SK-N-MC (cell line): ENCODE results near the gene BBC3.

Experiments used
- EZH2 ChIP-seq: fragments of 200-600 bp; sonication (generic); IDR thresholded peaks from one replicate; pipeline ENCODE4 v1.6.1; 2017; ENCODE audit warnings: antibody characterized with exemption
- POLR2AphosphoS5 ChIP-seq: IDR thresholded peaks from 2 replicates; pipeline ENCODE4 v1.6.1; 2012; ENCODE audit warnings: mild to moderate bottlenecking, low read depth, low read length, borderline replicate concordance

- no peak for TF ChIP-seq POLR2AphosphoS5
- no peak for TF ChIP-seq EZH2
These were observed 37.0 kb upstream of the BBC3 start for GRCh38 chr19:47268028-47268427.
